HepG2 (cell line): ENCODE results near the gene SPOCD1. TPM values are rescaled to one million over a fixed set of nuclear protein-coding genes. Genes with fewer than 3 reads are reported as not detected.

ENCODE experiments used
- ATF7-NPFF ChIP-seq: sonication (generic); formaldehyde crosslinking; IDR thresholded peaks from 2 replicates; pipeline ENCODE4 v1.8.1; 2023; ENCODE audit warnings: mild to moderate bottlenecking, low read depth, missing genetic modification reagents, moderate library complexity
- CBX1 ChIP-seq: IDR thresholded peaks from one replicate; pipeline ENCODE4 v1.6.1; 2016; ENCODE audit warnings: antibody characterized with exemption, low read depth
- CREB1 ChIP-seq, 2 experiments: fragments of 450-650 bp in 1 of 2; IDR thresholded peaks; 2 replicates each; pipeline ENCODE4 v1.6.1; 2016 to 2017; ENCODE audit warnings: control low read depth in 1 of 2, mild to moderate bottlenecking in 1 of 2, missing compliant biosample characterization in 1 of 2, missing genetic modification characterization in 1 of 2
- ELF4 ChIP-seq: sonication (generic); formaldehyde crosslinking; IDR thresholded peaks from 2 replicates; pipeline ENCODE4 v1.5.0; 2020; ENCODE audit warnings: missing genetic modification reagents, mild to moderate bottlenecking, moderate library complexity, borderline replicate concordance
- ERF ChIP-seq: IDR thresholded peaks from 2 replicates; pipeline ENCODE4 v1.6.1; 2018; ENCODE audit warnings: missing biosample characterization, missing genetic modification reagents
- ETV6 ChIP-seq: sonication (generic); formaldehyde crosslinking; conservative IDR thresholded peaks from 2 replicates; pipeline ENCODE4 v1.4.0; 2020; ENCODE audit warnings: missing genetic modification reagents
- FOXK1 ChIP-seq: sonication (generic); formaldehyde crosslinking; IDR thresholded peaks from 2 replicates; pipeline ENCODE4 v1.4.0; 2020; ENCODE audit warnings: low read depth, missing genetic modification reagents, borderline replicate concordance
- MXI1 ChIP-seq: IDR thresholded peaks from 3 replicates; pipeline ENCODE4 v1.6.1; 2012; ENCODE audit warnings: low read depth, low read length, inconsistent platforms, borderline replicate concordance
- RARA ChIP-seq: IDR thresholded peaks from 2 replicates; pipeline ENCODE4 v1.6.1; 2016; ENCODE audit warnings: missing genetic modification reagents, missing compliant biosample characterization
- SAP130 ChIP-seq: IDR thresholded peaks from 2 replicates; pipeline ENCODE4 v1.6.1; 2016; ENCODE audit warnings: low read depth
- SMAD3 ChIP-seq: sonication (generic); formaldehyde crosslinking; IDR thresholded peaks from 2 replicates; pipeline ENCODE4 v1.4.0; 2020; ENCODE audit warnings: missing genetic modification reagents
- TARDBP ChIP-seq: sonication (generic); formaldehyde crosslinking; IDR thresholded peaks from 2 replicates; pipeline ENCODE4 v1.8.0; 2022; ENCODE audit warnings: mild to moderate bottlenecking, missing genetic modification reagents
- ZNF224 ChIP-seq: sonication (generic); formaldehyde crosslinking; IDR thresholded peaks from 2 replicates; pipeline ENCODE4 v1.5.0; 2020; ENCODE audit warnings: mild to moderate bottlenecking, missing genetic modification reagents
- ZNF230 ChIP-seq: sonication (generic); formaldehyde crosslinking; IDR thresholded peaks from 2 replicates; pipeline ENCODE4 v1.4.0; 2020; ENCODE audit warnings: mild to moderate bottlenecking, missing genetic modification reagents
- ZNF501 ChIP-seq: sonication (generic); formaldehyde crosslinking; IDR thresholded peaks from 2 replicates; pipeline ENCODE4 v1.5.1; 2020; ENCODE audit warnings: mild to moderate bottlenecking, moderate library complexity, missing genetic modification reagents
- ZNF781 ChIP-seq: sonication (generic); formaldehyde crosslinking; IDR thresholded peaks from 2 replicates; pipeline ENCODE4 v1.5.1; 2020; ENCODE audit warnings: borderline replicate concordance, mild to moderate bottlenecking, missing genetic modification reagents; ENCODE audit errors: not compliant biosample characterization
- ZSCAN25 ChIP-seq: sonication (generic); formaldehyde crosslinking; IDR thresholded peaks from 2 replicates; pipeline ENCODE4 v1.8.0; 2022; ENCODE audit warnings: mild to moderate bottlenecking, missing genetic modification reagents
- polyA plus RNA-seq, 8 experiments: library from polyadenylated mRNA; depleted of rRNA in 3 of 8; stranded (reverse) in 7 of 8; unstranded in 1 of 8; fragments of >200 nt; fragmentation: Illumina TruSeq in 4 of 8; extraction: Trizol in 4 of 8; gene quantifications; 2 replicates each; pipeline versions ENCODE4 v1.2.1 to v1.2.3, GENCODE V29; 2011 to 2016; ENCODE audit warnings: low read depth in 4 of 8, missing spikeins in 1 of 8, mixed read lengths in 1 of 8; ENCODE audit not compliant: insufficient read depth in 1 of 8
- total RNA-seq, 5 experiments: library from RNA; depleted of rRNA; stranded (reverse); fragments of >200 nt; fragmentation: Illumina TruSeq; extraction: Trizol; gene quantifications; 2 replicates each; pipeline ENCODE4 v1.2.3, GENCODE V29; 2016; ENCODE audit warnings: low read depth in 1 of 5
- TF ChIP-seq, protein P1 (sequence below): IDR thresholded peaks from 2 replicates; pipeline ENCODE4 v1.6.1; 2016; ENCODE audit warnings: missing compliant biosample characterization, missing genetic modification reagents, borderline replicate concordance
- TF ChIP-seq, protein P2 (sequence below): sonication (generic); formaldehyde crosslinking; IDR thresholded peaks from 2 replicates; pipeline ENCODE4 v1.5.1; 2020; ENCODE audit warnings: mild to moderate bottlenecking, moderate library complexity, missing genetic modification reagents
- TF ChIP-seq, protein P3 (sequence below): sonication (generic); formaldehyde crosslinking; IDR thresholded peaks from 2 replicates; pipeline ENCODE4 v1.4.0; 2020; ENCODE audit warnings: missing genetic modification reagents
- TF ChIP-seq, protein P4 (sequence below): sonication (generic); formaldehyde crosslinking; IDR thresholded peaks from 2 replicates; pipeline ENCODE4 v1.5.1; 2020; ENCODE audit warnings: missing genetic modification reagents, mild to moderate bottlenecking, borderline replicate concordance

The SPOCD1 gene
- total and polyA plus RNA-seq, 2 of the 13 experiments (the other 11 are each of a cell fraction or from before 2014, with no cell fraction given): 0.24 to 0.29 TPM

DNA sequence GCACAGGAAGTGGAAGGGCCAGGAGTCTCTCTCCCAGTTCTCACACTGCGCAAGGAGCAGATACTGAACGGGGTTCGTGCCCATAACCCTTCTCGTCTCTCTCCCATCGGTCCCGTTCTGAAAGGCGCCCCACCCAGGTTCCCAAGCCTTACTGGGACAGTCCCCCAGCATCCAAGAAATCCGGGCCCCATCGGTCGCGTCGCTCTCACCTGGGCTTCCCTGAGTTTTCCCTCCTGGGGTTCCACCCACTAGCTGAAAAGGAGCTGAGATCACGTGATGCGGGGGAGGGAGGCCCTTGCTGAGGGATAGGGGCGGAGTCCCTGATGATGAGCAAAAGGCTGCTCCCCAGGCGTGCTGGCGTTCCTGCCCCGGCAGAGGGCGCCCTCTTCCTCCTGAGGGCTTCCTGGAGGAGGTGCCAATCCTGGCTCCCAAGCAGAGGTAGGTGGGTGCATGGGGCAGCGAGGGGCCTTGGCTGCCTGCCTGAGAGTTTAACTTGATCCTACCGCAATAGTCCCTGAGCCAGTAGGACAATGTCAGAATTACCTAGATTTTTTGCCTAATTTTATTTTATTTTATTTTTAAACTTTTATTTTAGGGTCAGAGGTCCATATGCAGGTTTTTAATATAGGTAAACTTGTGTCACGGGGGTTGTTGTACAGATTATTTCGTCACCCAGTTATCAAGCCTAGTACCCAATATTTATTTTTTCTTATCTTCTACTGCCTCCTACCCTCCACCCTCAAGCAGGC lies at the start of gene SPOCD1 (continued):
- TF ChIP-seq ZNF501 (CRISPR knock-in tag) (peak; percentile 17; the same call in 1 of the 2 replicates), ZNF781 (peak; percentile 57), ELF4 (CRISPR knock-in tag) (no peak), MXI1 (peak; percentile 47; the same call in 1 of the 3 replicates), ETV6 (CRISPR knock-in tag) (0 out of 2 replicates have a peak, but pooled peaks have one; percentile 21), ZNF230 (CRISPR knock-in tag) (0 out of 2 replicates have a peak, but pooled peaks have one; percentile 81), FOXK1 (peak; percentile 52; the same call in 1 of the 2 replicates), SAP130 (CRISPR knock-in tag) (peak; percentile 59), RARA (CRISPR knock-in tag) (no peak; the same call in 1 of the 2 replicates), CBX1 (peak; percentile 86), ATF7-NPFF (CRISPR knock-in tag) (no peak), ZSCAN25 (CRISPR knock-in tag) (peak; percentile 41; the same call in 1 of the 2 replicates), SMAD3 (peak; percentile 40; the same call in 1 of the 2 replicates), ERF (CRISPR knock-in tag) (0 out of 2 replicates have a peak, but pooled peaks have one; percentile 29), ZNF224 (0 out of 2 replicates have a peak, but pooled peaks have one; percentile 45), TARDBP (peak; percentile 55; the same call in 1 of the 2 replicates), CREB1 (IDR thresholded peaks at IDR 0.05) (no peak), CREB1 (CRISPR knock-in tag; IDR thresholded peaks at IDR 0.05) (peak; percentile 43; the same call in 1 of the 2 replicates)
- TF ChIP-seq, protein P1, sequence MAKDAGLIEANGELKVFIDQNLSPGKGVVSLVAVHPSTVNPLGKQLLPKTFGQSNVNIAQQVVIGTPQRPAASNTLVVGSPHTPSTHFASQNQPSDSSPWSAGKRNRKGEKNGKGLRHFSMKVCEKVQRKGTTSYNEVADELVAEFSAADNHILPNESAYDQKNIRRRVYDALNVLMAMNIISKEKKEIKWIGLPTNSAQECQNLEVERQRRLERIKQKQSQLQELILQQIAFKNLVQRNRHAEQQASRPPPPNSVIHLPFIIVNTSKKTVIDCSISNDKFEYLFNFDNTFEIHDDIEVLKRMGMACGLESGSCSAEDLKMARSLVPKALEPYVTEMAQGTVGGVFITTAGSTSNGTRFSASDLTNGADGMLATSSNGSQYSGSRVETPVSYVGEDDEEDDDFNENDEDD (CRISPR knock-in tag): peak; percentile 50; the same call in 1 of the 2 replicates
- TF ChIP-seq, protein P2, sequence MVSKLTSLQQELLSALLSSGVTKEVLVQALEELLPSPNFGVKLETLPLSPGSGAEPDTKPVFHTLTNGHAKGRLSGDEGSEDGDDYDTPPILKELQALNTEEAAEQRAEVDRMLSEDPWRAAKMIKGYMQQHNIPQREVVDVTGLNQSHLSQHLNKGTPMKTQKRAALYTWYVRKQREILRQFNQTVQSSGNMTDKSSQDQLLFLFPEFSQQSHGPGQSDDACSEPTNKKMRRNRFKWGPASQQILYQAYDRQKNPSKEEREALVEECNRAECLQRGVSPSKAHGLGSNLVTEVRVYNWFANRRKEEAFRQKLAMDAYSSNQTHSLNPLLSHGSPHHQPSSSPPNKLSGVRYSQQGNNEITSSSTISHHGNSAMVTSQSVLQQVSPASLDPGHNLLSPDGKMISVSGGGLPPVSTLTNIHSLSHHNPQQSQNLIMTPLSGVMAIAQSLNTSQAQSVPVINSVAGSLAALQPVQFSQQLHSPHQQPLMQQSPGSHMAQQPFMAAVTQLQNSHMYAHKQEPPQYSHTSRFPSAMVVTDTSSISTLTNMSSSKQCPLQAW: peak; percentile 66; the same call in 1 of the 2 replicates
- TF ChIP-seq, protein P3, sequence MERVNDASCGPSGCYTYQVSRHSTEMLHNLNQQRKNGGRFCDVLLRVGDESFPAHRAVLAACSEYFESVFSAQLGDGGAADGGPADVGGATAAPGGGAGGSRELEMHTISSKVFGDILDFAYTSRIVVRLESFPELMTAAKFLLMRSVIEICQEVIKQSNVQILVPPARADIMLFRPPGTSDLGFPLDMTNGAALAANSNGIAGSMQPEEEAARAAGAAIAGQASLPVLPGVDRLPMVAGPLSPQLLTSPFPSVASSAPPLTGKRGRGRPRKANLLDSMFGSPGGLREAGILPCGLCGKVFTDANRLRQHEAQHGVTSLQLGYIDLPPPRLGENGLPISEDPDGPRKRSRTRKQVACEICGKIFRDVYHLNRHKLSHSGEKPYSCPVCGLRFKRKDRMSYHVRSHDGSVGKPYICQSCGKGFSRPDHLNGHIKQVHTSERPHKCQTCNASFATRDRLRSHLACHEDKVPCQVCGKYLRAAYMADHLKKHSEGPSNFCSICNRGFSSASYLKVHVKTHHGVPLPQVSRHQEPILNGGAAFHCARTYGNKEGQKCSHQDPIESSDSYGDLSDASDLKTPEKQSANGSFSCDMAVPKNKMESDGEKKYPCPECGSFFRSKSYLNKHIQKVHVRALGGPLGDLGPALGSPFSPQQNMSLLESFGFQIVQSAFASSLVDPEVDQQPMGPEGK (CRISPR knock-in tag): peak; percentile 48; the same call in 1 of the 2 replicates
- TF ChIP-seq, protein P4, sequence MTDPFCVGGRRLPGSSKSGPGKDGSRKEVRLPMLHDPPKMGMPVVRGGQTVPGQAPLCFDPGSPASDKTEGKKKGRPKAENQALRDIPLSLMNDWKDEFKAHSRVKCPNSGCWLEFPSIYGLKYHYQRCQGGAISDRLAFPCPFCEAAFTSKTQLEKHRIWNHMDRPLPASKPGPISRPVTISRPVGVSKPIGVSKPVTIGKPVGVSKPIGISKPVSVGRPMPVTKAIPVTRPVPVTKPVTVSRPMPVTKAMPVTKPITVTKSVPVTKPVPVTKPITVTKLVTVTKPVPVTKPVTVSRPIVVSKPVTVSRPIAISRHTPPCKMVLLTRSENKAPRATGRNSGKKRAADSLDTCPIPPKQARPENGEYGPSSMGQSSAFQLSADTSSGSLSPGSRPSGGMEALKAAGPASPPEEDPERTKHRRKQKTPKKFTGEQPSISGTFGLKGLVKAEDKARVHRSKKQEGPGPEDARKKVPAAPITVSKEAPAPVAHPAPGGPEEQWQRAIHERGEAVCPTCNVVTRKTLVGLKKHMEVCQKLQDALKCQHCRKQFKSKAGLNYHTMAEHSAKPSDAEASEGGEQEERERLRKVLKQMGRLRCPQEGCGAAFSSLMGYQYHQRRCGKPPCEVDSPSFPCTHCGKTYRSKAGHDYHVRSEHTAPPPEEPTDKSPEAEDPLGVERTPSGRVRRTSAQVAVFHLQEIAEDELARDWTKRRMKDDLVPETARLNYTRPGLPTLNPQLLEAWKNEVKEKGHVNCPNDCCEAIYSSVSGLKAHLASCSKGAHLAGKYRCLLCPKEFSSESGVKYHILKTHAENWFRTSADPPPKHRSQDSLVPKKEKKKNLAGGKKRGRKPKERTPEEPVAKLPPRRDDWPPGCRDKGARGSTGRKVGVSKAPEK (CRISPR knock-in tag): peak; percentile 61; the same call in 1 of the 2 replicates
